NCI-H2196 treated with DMSO at 0.1 percent for 48 hours (cell line): ENCODE data around the gene AKAP12.

Experiments used
- DNase-seq: peaks from one replicate; lab custom pipeline; 2025; ENCODE audit not compliant: unreplicated experiment; lab: John Stamatoyannopoulos, UW

AKAP12 gene

DNA sequence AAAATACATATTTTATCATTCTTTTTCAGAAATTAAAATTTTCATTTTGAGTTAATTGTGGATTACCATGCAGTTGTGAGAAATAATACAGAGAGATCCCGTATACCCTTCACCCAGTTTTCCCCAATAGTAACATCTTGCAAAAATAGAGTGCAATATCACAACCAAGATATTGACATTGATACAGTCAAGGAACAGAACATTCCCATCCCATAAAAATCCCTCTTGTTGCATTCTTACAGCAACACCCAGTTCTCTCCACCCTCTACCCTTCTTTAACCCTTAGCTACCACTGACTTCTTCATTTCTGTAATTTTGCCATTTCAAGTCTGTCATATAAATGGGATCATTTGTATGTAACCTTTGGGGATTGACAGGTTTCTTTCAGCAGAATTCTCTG is 6.9 kb upstream of the AKAP12 start:
- DNase-seq: no peak

DNA sequence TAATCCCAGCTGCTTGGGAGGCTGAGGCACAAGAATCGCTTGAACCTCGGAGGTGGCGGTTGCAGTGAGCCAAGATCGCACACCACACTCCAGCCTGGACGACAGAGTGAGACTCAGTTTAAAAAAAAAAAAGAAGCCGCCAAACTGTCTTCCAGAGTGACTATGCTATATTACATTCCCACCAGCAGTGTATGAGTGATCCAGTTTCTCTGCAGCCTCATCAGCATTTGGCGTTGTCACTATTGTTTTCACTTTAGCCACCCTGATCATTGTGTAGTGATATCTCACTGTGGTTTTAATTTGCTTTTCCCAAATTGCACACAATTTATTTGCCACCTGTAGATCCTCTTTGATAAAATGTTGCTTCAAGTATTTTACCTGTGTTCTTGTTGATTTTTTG is 6.0 kb upstream of the AKAP12 start:
- no peak for DNase-seq

DNA sequence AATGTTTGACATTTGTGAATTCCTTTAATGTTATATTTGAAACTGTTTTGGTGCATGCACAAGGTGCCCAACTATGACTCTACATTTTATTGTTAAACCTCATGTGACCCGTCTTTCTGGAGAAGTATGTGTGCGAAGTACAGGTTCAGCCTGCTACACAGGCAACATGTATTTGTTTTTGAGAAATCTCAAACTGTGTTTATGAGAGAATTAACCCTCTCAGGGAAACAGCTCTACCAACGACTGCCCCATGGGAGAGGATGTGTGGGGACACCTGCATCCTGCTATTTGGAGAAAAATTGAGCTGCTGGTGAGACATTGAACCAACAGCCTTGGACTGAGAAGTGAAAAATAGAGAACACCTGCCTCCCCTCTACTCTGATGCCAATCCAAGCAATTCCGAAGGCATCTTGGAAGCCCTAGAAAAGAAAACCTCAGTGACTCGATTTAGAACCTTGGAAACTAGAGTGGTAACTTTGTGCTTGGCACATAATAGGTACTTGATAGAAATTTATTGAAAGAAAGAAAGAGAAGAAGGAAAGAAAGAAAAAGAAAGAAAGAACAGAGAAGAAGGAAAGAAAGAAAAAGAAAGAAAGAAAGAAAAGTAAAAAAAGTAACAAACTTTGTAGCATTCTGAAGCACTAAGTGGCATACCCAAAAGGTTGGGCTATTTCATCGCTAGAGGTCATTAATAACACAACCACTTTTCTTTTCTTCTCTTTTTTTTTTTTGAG is 2.9 kb upstream of the AKAP12 start:
- no peak for DNase-seq

DNA sequence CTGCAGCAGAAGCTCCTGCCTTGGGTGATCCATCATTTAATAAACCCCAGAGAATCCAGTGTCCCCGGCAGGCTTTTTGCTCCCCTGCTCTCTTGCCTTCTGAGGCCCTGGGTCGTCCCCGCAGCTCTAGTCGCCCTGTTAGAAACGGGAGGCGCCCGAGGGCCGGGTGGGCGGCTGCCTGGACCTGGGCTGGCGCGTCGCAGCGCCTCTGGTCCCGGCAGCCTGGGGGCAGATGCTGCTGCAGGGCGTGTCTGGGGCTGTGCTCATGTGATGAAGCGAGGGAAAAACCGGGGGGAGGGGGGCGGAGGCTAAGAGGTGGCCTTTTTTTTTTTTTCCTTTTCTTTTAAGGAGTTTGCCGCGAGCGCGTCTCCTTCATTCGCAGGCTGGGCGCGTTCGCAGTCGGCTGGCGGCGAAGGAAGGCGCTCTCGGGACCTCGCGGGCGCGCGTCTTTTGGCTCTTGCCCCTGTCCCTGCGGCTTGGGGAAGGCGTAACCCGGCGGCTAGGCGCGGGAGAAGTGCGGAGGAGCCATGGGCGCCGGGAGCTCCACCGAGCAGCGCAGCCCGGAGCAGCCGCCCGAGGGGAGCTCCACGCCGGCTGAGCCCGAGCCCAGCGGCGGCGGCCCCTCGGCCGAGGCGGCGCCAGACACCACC is 394 bp downstream of the AKAP12 start:
- no peak for DNase-seq

DNA sequence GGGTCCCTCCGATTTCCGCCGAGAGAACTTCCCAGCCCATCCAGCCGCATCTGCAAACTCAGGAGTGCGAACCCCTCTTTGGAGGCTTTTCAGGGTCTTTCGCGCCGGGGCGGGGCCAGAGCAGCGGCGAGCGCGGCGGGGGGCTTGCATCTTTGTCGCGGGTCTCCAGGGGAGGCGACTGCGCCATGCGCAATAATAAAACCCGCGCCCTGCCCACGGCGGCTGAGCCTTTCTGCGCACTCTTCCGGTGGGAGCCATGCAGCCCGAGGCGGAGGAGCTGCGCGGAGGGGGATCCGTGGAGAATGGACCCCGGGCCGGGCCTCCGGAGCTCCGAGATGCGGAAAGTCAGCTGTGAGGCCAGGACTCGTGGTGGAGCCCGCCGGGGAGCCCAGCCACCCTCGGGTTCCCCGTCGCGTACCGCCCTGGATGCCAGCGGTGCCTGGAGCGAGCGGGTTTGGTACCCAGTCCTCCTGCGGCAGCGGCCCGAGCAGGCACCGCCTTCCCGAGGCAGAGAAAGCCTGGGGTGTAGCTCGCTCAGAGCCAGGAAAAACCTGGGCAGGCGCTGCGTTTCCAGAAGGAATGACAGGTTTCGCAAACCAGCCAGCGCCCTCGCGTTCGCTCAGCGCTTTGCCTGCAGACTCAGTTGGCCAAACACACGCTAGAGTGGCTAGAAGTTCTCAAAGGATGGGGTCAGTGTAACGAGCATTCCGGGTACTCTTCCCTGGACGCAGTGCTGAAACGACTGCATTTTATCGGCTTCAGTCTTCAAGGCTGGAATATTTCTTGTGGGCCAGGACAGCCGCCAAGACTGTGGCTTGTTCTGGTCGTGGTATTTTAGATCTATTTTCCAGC is 1.2 kb downstream of the AKAP12 start:
- no peak for DNase-seq

DNA sequence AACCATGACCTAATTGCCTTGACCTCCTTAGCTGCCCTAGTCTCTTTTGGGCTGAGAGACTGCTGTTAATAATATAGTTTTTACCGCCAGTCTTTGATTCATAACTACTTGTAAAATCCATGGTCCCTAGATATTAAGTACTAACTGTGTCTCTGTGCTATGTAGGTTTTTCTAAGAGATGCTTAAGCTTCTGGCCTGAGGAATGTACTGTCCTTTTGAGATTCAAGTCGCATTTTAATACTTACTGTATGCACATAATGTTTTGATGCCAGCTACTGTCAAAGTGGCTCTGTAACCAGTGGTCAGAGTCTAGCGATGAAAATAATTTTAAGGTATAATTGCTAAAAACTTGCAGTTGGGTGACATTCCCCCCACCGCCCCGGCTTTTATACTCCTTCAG is 2.1 kb downstream of the AKAP12 start:
- no peak for DNase-seq

DNA sequence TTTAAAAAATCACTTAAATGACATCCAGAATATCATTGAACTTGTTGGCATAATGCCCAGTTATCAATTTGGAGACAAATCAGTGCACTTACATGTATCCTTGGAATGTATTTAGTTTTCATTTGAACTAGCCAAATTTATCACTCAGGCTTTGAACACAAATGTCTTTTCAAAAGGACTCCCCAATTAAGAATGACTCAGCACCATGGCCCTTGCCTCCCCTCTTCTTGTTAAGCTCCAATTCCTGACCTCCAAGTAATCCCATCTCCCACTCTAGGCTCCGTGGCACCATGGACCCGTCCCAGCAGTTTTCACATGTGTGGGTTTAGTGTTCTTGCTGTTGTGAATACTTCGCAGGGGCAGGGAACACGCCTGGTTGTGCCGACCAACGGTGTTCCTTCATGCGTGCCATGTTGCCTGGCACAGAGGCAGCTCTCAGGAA is 2.7 kb downstream of the AKAP12 start:
- no peak for DNase-seq

DNA sequence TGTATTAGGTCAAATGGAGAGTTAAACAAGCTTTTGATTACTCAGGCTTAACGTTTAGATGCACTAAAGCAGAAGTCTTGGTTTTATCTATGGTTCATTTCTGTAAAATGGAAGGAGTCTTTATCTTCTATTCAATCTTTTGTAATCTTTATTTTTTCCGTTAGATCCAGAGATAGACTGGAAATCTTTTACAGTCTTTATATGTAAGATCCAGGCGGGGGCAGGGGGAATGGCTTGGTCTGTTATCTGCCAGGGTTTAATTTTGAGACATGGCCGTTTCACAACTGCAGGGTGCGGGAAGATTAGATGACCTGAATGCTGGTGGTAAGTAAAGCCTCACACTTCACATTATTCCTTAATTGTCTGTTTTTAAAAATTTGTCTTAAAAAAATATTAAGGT is 3.7 kb downstream of the AKAP12 start:
- DNase-seq: no peak

DNA sequence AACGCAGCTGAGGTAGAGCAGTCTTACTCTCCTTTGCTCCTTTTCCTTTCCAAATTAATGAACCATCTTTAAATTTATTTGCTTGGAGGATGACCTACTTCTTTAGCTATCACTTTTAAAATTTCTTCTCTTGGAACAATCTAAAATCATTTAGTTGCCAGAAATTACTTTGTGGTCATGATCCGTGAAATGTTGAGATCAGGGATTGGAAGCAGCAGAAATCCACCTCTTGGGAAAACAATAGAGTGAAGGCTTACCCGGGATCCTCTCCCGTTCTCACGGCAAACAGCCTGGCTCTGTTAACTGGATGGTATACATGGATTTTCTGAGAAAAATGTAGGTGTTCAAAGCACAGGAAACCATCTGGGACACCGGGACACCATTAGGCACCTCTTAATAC is 7.7 kb downstream of the AKAP12 start:
- no peak for DNase-seq

DNA sequence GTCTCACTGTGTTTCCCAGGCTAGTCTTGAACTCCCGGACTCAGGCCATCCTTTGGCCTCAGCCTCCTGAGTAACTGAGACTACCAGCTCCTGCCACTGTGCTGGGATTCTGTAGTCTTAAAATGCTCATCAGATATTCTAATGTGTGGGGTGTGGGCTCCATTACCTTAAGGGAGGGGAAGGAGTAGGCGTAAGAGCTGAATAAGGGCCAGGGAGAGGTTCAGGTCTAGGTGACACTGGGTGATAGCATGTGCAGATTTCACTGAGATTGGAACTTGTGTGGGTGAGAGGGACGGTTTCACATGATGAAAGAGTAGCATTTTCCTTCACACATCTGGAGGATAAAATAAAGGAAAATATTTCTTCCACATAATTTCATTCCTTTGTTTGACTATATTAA is 8.5 kb downstream of the AKAP12 start:
- no peak for DNase-seq

DNA sequence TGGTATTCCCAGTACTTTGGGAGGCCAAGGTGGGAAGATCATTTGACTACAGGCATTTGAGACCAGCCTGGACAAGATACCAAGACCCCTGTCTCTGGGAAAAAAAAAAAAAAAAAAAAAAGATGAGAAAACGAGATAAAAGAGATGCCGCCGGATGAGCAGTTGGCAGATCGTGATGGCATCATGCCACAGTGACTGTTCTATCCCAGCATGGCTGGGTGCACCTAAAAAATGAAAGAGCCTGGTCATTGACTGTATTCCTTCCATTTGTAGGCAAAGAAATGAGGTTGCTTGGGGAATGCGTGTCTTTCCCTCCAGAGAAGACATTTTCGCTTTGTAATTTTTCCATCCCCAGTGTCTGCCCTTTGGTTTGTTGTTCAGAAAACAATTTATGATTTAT is 12.9 kb downstream of the AKAP12 start:
- no peak for DNase-seq

DNA sequence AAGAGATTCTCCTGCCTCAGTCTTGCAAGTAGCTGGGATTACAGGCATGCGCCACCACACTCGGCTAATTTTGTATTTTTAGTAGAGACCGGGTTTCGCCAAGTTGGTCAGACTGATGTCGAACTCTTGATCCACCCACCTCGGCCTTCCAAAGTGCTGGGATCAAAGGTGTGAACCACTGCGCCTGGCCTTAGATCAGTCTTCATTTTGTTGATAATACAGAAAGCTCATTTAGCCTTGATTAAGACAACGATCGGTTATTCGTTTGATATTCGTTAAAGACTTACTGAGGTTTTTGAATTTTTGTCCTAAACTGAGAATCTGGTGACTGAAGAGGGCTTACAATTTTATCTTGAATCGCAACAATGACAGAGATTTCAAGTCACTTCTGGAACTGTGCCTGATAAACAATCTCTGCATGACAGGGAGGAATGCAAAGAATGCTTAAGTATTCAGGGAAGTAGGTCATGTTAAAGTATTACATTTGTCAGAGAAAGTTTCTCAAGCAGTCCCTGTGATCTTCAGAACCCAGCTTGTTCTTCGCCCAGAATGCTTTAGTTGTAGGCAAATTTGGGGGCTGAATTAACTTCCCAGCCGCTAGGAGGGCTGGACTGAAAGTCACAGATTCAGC is 14.8 kb downstream of the AKAP12 start:
- no peak for DNase-seq

DNA sequence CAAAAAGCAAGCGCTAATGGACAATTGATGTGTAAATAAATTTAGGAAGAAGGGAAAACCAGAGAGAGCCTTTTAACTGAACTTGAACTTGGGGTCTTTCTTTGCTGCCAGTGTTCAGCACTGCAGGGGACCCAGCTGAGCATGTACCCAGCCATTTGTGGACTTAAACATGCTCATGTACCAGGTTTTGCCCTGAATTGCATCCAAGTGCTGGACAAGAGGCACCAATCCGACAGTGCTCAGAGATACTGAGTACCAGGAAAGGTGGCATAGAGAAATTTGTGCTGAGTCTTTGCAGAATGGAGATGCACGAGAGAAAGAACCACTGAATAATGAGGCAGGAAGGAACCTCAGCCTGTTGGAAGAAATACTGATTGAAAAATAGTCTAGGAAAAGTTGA is 16.0 kb downstream of the AKAP12 start:
- no peak for DNase-seq

DNA sequence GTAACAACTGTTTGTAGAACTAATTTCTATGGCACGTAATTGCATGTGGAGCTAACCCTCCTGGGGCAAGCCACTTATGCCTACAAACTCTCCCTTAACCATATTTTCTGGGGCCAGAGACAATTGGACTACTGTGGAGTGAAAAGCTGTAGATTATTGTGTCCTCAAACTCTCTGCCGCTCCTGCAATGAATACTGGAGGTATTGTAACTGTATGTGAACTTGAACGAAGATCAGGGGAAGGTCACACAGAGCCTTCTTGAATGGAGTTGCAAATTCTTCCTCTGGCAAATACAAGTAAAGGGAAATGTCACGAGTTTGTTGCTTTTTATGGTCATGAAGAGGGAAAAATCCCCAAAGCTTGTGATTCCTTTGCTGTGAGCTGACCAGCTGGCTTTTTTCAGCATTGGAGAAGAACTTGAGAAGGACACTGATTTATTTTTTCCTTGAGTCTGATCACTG is 18.2 kb downstream of the AKAP12 start:
- no peak for DNase-seq

DNA sequence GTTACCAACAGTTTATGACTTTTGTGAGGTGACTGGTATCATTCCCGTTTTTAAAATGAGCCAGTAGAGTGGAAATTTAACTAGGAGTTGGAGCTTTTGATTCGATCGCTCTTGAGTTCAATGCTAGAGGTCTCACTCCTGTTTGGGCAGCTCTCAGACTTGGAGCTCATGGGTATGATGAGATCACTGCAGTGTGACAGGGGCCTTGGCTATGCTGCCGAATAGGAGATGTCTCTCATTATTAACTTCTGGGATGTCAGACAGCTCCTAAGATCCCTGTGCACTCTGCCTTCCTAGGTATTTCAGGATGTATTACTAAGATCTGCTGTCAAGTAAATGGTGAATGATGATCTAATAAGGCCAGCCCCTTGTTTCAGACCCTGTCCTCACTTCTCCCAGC is 20.4 kb downstream of the AKAP12 start:
- DNase-seq: no peak

DNA sequence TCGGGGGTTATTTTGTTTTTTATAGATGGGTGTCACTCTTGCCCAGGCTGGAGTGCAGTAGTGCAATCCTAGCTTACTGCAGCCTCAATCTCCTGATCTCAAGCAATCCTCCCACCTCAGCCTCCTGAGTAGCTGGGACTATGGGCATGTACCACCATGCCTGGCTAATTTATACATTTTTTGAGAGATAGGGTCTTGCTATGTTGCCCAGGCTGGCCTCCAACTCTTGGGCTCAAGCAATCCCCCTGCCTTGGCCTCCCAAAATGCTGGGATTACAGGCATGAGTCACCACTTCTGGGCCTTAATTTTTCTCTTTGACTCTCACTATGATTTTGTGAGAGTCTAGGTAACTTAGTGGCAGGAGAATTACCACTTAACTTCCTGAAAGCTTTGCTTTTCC is 23.3 kb downstream of the AKAP12 start:
- DNase-seq: no peak

DNA sequence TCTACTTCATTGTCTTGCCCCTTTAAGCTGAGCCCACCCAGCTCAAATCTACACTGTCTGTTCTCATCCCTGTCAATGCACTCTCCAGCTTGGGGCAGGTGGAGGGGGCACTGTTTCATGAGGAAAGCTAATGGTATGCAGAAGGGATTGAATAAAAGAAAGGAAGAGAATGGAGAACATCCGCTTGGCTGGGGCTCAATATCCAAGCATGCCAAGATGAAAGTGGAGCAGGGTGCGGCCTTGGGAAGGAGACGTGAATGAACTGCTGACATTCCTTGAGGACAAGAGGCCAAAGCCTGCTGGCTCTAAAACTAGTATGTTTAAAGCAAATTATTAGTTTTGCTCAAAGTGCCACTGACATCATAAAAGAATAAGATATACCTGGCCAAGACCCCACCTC is 24.2 kb downstream of the AKAP12 start:
- DNase-seq: no peak

DNA sequence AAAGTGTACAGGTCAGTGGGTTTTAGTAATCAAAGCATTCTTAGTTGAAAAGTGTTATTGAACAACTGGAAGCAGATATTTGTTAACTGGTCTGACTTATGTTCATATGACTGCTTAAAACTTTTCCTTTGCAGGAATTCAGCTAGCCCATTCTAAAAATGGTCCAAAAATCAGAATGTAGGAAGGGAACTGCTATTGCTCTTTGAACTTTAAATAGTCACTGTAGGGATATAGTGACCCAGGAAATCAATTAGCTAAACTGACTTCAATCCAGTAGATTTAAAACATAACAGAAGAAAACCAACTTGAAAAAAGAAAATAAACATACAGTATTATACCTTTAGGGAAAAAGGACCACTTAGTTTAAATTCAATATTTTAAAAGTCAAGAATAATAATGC is 25.5 kb downstream of the AKAP12 start:
- DNase-seq: no peak

DNA sequence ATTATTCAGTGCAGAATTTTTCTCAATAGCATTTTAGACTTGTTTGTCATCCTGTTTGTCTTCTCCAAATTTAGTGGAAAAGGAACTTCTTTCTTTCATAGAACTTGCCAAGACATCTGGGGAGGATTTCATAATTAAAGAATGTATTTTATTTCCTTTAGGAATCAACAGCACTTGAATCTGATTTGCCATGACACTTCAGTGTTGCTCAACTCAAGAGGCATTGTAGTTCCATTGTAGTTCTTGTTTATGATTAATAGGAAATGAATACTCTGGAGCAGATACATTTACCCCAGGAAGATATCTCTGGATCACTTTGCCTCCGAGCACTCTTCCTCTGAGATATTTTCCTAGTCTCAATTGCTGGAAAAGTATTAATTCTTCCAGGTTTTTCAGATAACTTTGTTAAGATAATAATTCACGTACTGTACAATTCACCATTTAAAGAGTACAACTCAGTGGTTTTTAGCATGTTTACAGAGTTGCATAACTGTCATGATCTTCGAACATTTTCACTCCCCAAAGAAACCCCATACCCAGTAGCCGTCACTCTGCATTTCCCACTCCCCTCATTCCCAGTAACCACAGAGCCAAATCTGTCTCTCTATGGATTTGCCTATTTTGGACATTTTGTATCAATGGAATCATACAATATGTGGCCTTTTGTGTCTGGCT is 29.7 kb downstream of the AKAP12 start:
- DNase-seq: no peak

DNA sequence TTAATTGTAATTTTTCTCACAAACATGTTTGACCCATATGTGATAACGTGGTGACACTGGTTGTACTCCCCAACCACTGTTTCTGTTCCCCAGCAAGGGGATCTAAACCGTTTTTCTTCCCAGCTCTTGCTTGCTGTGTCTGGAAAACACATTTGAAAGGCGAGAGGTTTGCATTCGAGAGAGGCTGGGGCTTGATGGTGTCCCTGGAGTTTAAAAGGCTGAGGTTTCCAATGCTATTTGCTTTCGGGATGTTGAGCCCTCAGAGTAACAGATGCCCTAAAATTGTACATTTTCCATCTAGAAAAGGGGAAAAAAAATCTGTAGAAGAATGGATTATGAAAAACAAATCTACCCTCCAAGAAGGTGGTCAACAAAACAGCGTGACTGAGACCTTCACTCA is 35.4 kb downstream of the AKAP12 start:
- DNase-seq: no peak

DNA sequence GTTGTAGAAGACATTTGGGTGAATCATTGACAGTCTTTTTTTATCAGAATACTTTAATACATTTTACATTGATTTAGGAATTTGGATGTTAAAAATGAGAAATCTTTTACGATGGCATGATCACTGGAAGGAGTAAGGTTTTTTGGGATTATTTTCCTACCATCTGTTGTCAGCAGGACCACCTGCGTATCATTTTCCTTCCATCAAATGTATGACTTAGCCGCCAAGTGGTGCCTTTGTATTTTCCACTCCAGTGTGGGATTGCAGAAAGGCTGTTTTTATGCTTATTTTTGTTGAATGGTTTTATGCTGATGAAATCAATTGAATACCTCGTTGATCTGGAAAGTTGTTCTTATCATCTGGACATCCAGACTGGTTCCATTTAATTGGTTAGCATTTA is 35.8 kb downstream of the AKAP12 start:
- no peak for DNase-seq
